Keratinocyte (primary cell): Measurements from ENCODE around the gene VPS4B. TPM values are rescaled to one million over a fixed set of nuclear protein-coding genes. Genes with fewer than 3 reads are reported as not detected.

Experiments
- DNase-seq: peaks from one replicate; pipeline ENCODE4 v3.0.0-alpha.2; 2011; ENCODE audit warnings: low read depth, missing footprints, low spot score
- FAIRE-seq: peaks from 2 replicates; lab custom pipeline; 2011; peaks lifted over from hg19 to GRCh38; lab: Jason Lieb, UNC
- H2AFZ ChIP-seq: 2 replicates; pipeline ENCODE4 v1.6.0; 2012; ENCODE audit warnings: low read length, control low read depth, inconsistent platforms; ENCODE audit not compliant: control insufficient read depth
- H3K27ac ChIP-seq: 2 replicates; pipeline ENCODE4 v1.5.1; 2011; ENCODE audit warnings: low read length; ENCODE audit not compliant: control insufficient read depth, insufficient read depth
- H3K27me3 ChIP-seq: 3 replicates; pipeline ENCODE4 v1.6.0; 2011; ENCODE audit warnings: low read length; ENCODE audit not compliant: control insufficient read depth, insufficient read depth; ENCODE audit errors: extremely low read depth
- H3K36me3 ChIP-seq, 2 experiments: 2 replicates in 1 of 2; 3 replicates in 1 of 2; pipeline ENCODE4 v1.5.1; 2011; ENCODE audit warnings: low read length in 2 of 2, mild to moderate bottlenecking in 1 of 2; ENCODE audit not compliant: control insufficient read depth in 2 of 2, insufficient read depth in 2 of 2; ENCODE audit errors: extremely low read depth in 1 of 2
- H3K4me1 ChIP-seq: 3 replicates; pipeline ENCODE4 v1.5.1; 2011; ENCODE audit warnings: low read length; ENCODE audit not compliant: control insufficient read depth, insufficient read depth; ENCODE audit errors: extremely low read depth
- H3K4me2 ChIP-seq: 3 replicates; pipeline ENCODE4 v1.6.0; 2011; ENCODE audit warnings: low read depth, low read length; ENCODE audit not compliant: control insufficient read depth, insufficient read depth; ENCODE audit errors: extremely low read depth
- H3K4me3 ChIP-seq, 3 experiments: fragments of 200-600 bp in 1 of 3; sonication (generic) in 1 of 3; 2 replicates in 2 of 3; 3 replicates in 1 of 3; pipeline ENCODE4 v1.5.1; 2011 to 2016; ENCODE audit warnings: low read length in 3 of 3, mild to moderate bottlenecking in 3 of 3, control low read depth in 2 of 3, inconsistent platforms in 1 of 3, low read depth in 1 of 3, mixed read lengths in 1 of 3, mixed run types in 1 of 3, moderate library complexity in 1 of 3; ENCODE audit not compliant: control insufficient read depth in 2 of 3, insufficient read depth in 2 of 3; ENCODE audit errors: extremely low read depth in 1 of 3
- H3K79me2 ChIP-seq: 2 replicates; pipeline ENCODE4 v1.6.0; 2012; ENCODE audit warnings: low read length; ENCODE audit not compliant: control insufficient read depth, insufficient read depth
- H3K9ac ChIP-seq: 3 replicates; pipeline ENCODE4 v1.6.0; 2011; ENCODE audit warnings: low read length; ENCODE audit not compliant: control insufficient read depth, insufficient read depth; ENCODE audit errors: extremely low read depth
- H3K9me1 ChIP-seq: 3 replicates; pipeline ENCODE4 v1.6.0; 2011; ENCODE audit warnings: low read length; ENCODE audit not compliant: control insufficient read depth, insufficient read depth; ENCODE audit errors: extremely low read depth
- H3K9me3 ChIP-seq: 2 replicates; pipeline ENCODE4 v1.5.1; 2012; ENCODE audit warnings: low read depth, low read length; ENCODE audit not compliant: control insufficient read depth
- H4K20me1 ChIP-seq: 3 replicates; pipeline ENCODE4 v1.6.0; 2011; ENCODE audit warnings: low read length; ENCODE audit not compliant: control insufficient read depth, insufficient read depth; ENCODE audit errors: extremely low read depth
- EZH2 ChIP-seq: IDR thresholded peaks from one replicate; pipeline ENCODE4 v1.6.1; 2012; ENCODE audit warnings: inconsistent platforms, mild to moderate bottlenecking, low read length, moderate library complexity
- dilution Hi-C: fragments of 300-500 bp; cut with MboI; formaldehyde crosslinking; loops from one replicate; pipeline ENCODE4 v1.7.0; 2020; ENCODE audit warnings: low sequenced_read_pairs; ENCODE audit not compliant: extremely low pct_ligation_motif_present
- polyA plus RNA-seq, 5 experiments: library from polyadenylated mRNA; depleted of rRNA in 3 of 5; stranded (reverse) in 3 of 5; stranded (forward) in 1 of 5; unstranded in 1 of 5; fragments of >200 nt; gene quantifications; 1 replicate in 1 of 5; 2 replicates in 3 of 5; 3 replicates in 1 of 5; pipeline versions ENCODE4 v1.2.1 to v1.2.3, GENCODE V29; 2011 to 2012; ENCODE audit warnings: missing spikeins in 2 of 5, low read depth in 1 of 5, low replicate concordance in 1 of 5
- TF ChIP-seq, protein P1 (sequence below), 3 experiments: IDR thresholded peaks in 1 of 3; conservative IDR thresholded peaks in 1 of 3; optimal IDR thresholded peaks in 1 of 3; 2 replicates in 2 of 3; 3 replicates in 1 of 3; pipeline versions ENCODE3 to v1.5.1; 2011; ENCODE audit warnings: low read length in 3 of 3, mild to moderate bottlenecking in 3 of 3, moderate library complexity in 2 of 3, control low read depth in 1 of 3, inconsistent platforms in 1 of 3; ENCODE audit not compliant: insufficient read depth in 2 of 3; ENCODE audit errors: extremely low read depth in 1 of 3

VPS4B gene
- polyA plus RNA-seq, 1 donor (not counting 4 experiments of a cell fraction or from before 2014, with no cell fraction given), result 65.3 TPM

DNA sequence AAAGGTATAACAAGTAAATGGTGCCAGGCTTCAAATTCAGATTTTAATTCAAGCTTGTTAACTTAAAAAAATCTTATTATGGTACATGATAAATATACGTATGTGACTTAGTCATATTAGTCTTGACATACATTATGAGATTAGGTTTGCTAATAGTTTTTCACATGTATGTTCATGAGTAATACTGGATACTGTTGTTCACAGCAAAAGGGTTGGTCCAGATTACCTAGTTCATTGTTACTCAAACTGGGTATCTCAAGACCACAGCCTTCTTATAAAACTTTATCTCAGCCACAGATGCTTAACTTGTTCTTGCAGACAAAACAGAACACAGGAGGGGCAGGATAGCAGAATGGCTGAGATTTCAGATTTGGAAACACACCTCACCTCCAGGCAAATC, 26.8 kb downstream of the VPS4B start:
- no peak for FAIRE-seq

DNA sequence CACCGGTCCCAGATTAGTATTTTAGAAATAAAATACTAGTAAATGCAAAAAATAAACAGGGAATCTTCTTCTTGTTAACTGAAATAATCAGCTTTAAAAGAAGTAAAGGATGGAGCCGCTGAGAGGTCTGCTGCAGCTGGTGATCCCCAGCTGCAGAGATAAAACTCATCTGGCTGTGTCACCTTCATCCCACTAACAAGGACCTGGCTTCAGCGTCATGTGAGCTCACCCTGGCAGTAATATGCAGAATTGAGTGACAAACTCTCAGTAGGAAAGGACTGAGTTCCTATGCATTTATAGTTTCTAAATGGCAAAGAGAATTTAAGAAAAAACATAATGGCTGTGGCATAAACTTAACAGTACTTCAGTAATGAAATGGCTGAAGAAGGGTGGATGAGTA, 27.3 kb downstream of the VPS4B start:
- Histone ChIP-seq H3K9me3 (no peaks in the 10 kb centered on the region), H3K36me3 (peaks cover 17 to 32% of the 10 kb centered on the region in 2 experiments), H3K4me1 (no peaks in the 10 kb centered on the region), H3K27ac (no peak overlapping the region), H3K27me3 (no peaks in the 10 kb centered on the region), H3K79me2 (no peaks in the 10 kb centered on the region), H2AFZ (no peak overlapping the region), H3K4me2 (no peak overlapping the region), H3K9me1 (no peaks in the 10 kb centered on the region), H3K9ac (no peak overlapping the region), H3K4me3 (no peak overlapping the region), H4K20me1 (no peaks in the 10 kb centered on the region)
- dilution Hi-C loops, result no loop called here
- DNase-seq (no peak), FAIRE-seq (no peak)
- TF ChIP-seq, protein P1, sequence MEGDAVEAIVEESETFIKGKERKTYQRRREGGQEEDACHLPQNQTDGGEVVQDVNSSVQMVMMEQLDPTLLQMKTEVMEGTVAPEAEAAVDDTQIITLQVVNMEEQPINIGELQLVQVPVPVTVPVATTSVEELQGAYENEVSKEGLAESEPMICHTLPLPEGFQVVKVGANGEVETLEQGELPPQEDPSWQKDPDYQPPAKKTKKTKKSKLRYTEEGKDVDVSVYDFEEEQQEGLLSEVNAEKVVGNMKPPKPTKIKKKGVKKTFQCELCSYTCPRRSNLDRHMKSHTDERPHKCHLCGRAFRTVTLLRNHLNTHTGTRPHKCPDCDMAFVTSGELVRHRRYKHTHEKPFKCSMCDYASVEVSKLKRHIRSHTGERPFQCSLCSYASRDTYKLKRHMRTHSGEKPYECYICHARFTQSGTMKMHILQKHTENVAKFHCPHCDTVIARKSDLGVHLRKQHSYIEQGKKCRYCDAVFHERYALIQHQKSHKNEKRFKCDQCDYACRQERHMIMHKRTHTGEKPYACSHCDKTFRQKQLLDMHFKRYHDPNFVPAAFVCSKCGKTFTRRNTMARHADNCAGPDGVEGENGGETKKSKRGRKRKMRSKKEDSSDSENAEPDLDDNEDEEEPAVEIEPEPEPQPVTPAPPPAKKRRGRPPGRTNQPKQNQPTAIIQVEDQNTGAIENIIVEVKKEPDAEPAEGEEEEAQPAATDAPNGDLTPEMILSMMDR (optimal IDR thresholded peaks at IDR 0.05 in 1 of 3, IDR thresholded peaks at IDR 0.05 in 1 of 3, conservative IDR thresholded peaks at IDR 0.05 in 1 of 3; ENCODE audit: extremely low read depth in 1 of 3, insufficient read depth in 2 of 3, low read length in 3 of 3), result no peak
- TF ChIP-seq EZH2, result no peak

More for the DNA sequence above, 26.8 kb downstream of the VPS4B start:
- dilution Hi-C loops, result no loop called here
- H3K9ac ChIP-seq, result no peak overlapping the region
- H4K20me1 ChIP-seq, result no peaks in the 10 kb centered on the region
- no peaks in the 10 kb centered on the region for H3K79me2 ChIP-seq
- no peak overlapping the region for H3K4me3 ChIP-seq
- H3K4me1 ChIP-seq, result no peaks in the 10 kb centered on the region
- no peak overlapping the region for H3K4me2 ChIP-seq
- no peaks in the 10 kb centered on the region for H3K9me1 ChIP-seq
- H3K27ac ChIP-seq, result no peak overlapping the region
- TF ChIP-seq, protein P1 (optimal IDR thresholded peaks at IDR 0.05 in 1 of 3, IDR thresholded peaks at IDR 0.05 in 1 of 3, conservative IDR thresholded peaks at IDR 0.05 in 1 of 3; ENCODE audit: extremely low read depth in 1 of 3, insufficient read depth in 2 of 3, low read length in 3 of 3), result no peak
- TF ChIP-seq EZH2, result no peak
- H3K27me3 ChIP-seq, result no peaks in the 10 kb centered on the region
- no peak overlapping the region for H2AFZ ChIP-seq
- no peaks in the 10 kb centered on the region for H3K9me3 ChIP-seq
- DNase-seq, result no peak
- H3K36me3 ChIP-seq, result peaks cover 19 to 31% of the 10 kb centered on the region in 2 experiments
